ENCODE measurements around the gene HTT.

GRCh38 chr4:3248178-3248480, 173.6 kb downstream of the HTT start:
- TF ChIP-seq PURB (CRISPR knock-in tag; IDR thresholded peaks at IDR 0.05; ENCODE audit: low read depth) (no peak), RAD21 (CRISPR knock-in tag; conservative IDR thresholded peaks at IDR 0.05 in 1 of 2, IDR thresholded peaks at IDR 0.05 in 1 of 2) (no peak), EZH2 (IDR thresholded peaks at IDR 0.05; ENCODE audit: borderline replicate concordance, low read depth, low read length) (no peak), CEBPB (tag; IDR thresholded peaks at IDR 0.05) (no peak), TCF7L2 (IDR thresholded peaks at IDR 0.05; ENCODE audit: low read depth, low read length) (no peak), CBFA2T3 (IDR thresholded peaks at IDR 0.05) (no peak), MEF2A (IDR thresholded peaks at IDR 0.05; ENCODE audit: control insufficient read depth, low read depth, low read length) (no peak), GABPB1 (CRISPR knock-in tag; IDR thresholded peaks at IDR 0.05) (no peak), MAX (CRISPR knock-in tag; IDR thresholded peaks at IDR 0.05) (no peak), ZNF592 (IDR thresholded peaks at IDR 0.05) (no peak), MNT (conservative IDR thresholded peaks at IDR 0.05) (no peak)
